GM23338 (cell line): ENCODE measurements around the gene AKAP13. TPM values are rescaled to one million over a fixed set of nuclear protein-coding genes. Genes with fewer than 3 reads are reported as not detected.

Source experiments
- ATAC-seq: fragments of 200-7000 bp; cut with Tn5 transposase; 3 replicates; pipeline ENCODE4 v1.9.1; 2020
- DNase-seq: peaks from one replicate; pipeline ENCODE4 v3.0.0-alpha.2; 2015; ENCODE audit warnings: low spot score
- H2AFZ ChIP-seq: fragments of 200-600 bp; sonication (generic); 2 replicates; pipeline ENCODE4 v1.8.0; 2016; ENCODE audit warnings: antibody characterized with exemption, mild to moderate bottlenecking, moderate library complexity
- H3F3A ChIP-seq: fragments of 200-600 bp; sonication (generic); replicated peaks from 2 replicates; pipeline ENCODE4 v1.8.0; 2017; ENCODE audit warnings: antibody characterized with exemption, mixed run types, low read depth
- H3K27ac ChIP-seq: fragments of 200-600 bp; sonication (generic); 2 replicates; pipeline ENCODE4 v1.6.1; 2016; ENCODE audit warnings: low read depth
- H3K27me3 ChIP-seq: fragments of 200-600 bp; sonication (generic); 2 replicates; pipeline ENCODE4 v1.8.0; 2016; ENCODE audit warnings: mild to moderate bottlenecking, mixed run types, moderate library complexity; ENCODE audit not compliant: insufficient read depth
- H3K36me3 ChIP-seq: fragments of 200-600 bp; sonication (generic); 2 replicates; pipeline ENCODE4 v1.8.0; 2016; ENCODE audit warnings: mild to moderate bottlenecking; ENCODE audit not compliant: insufficient read depth
- H3K4me1 ChIP-seq: fragments of 200-600 bp; sonication (generic); 2 replicates; pipeline ENCODE4 v1.8.0; 2016; ENCODE audit warnings: mild to moderate bottlenecking, moderate library complexity; ENCODE audit not compliant: insufficient read depth
- H3K4me2 ChIP-seq: fragments of 200-600 bp; sonication (generic); 2 replicates; pipeline ENCODE4 v1.7.1; 2017; ENCODE audit warnings: mixed run types
- H3K4me3 ChIP-seq: fragments of 200-600 bp; sonication (generic); 2 replicates; pipeline ENCODE4 v1.6.1; 2016; ENCODE audit warnings: mixed run types
- H3K79me2 ChIP-seq: fragments of 200-600 bp; sonication (generic); replicated peaks from 2 replicates; pipeline ENCODE4 v1.8.0; 2017; ENCODE audit warnings: mild to moderate bottlenecking; ENCODE audit not compliant: insufficient read depth
- H3K9me2 ChIP-seq: fragments of 200-600 bp; sonication (generic); 2 replicates; pipeline ENCODE4 v1.8.0; 2017; ENCODE audit not compliant: insufficient read depth
- H4K20me1 ChIP-seq: fragments of 200-600 bp; sonication (generic); replicated peaks from 2 replicates; pipeline ENCODE4 v1.8.0; 2017; ENCODE audit warnings: mild to moderate bottlenecking; ENCODE audit not compliant: insufficient read depth
- H3K27ac Mint-ChIP-seq: 2 replicates; pipeline ENCODE4 v1.8.0; 2020; ENCODE audit warnings: inconsistent platforms, mild to moderate bottlenecking, moderate library complexity, mixed read lengths
- H3K27me3 Mint-ChIP-seq: 3 replicates; pipeline ENCODE4 v1.8.0; 2022; ENCODE audit warnings: low read depth, mild to moderate bottlenecking, moderate library complexity, mixed read lengths, inconsistent platforms; ENCODE audit not compliant: insufficient read depth, poor library complexity
- H3K36me3 Mint-ChIP-seq: 3 replicates; pipeline ENCODE4 v1.8.0; 2021; ENCODE audit warnings: low read depth, mild to moderate bottlenecking, inconsistent platforms, moderate library complexity, mixed read lengths
- H3K4me1 Mint-ChIP-seq: 3 replicates; pipeline ENCODE4 v1.8.0; 2020; ENCODE audit warnings: mild to moderate bottlenecking, inconsistent platforms, mixed read lengths
- H3K4me3 Mint-ChIP-seq: 3 replicates; pipeline ENCODE4 v1.8.0; 2021; ENCODE audit warnings: moderate library complexity, mild to moderate bottlenecking, inconsistent platforms, mixed read lengths
- H3K9me3 Mint-ChIP-seq: 3 replicates; pipeline ENCODE4 v1.8.0; 2020; ENCODE audit warnings: moderate library complexity, mild to moderate bottlenecking, inconsistent platforms, mixed read lengths
- CTCF ChIP-seq, 2 experiments: fragments of 200-600 bp in 1 of 2; sonication (generic) in 1 of 2; conservative IDR thresholded peaks; 2 replicates each; pipeline versions ENCODE4 v1.5.1 to v1.6.1; 2016 to 2017; ENCODE audit warnings: antibody characterized with exemption in 2 of 2, low read depth in 2 of 2, mild to moderate bottlenecking in 2 of 2, moderate library complexity in 1 of 2
- EZH2 ChIP-seq: fragments of 200-600 bp; sonication (generic); IDR thresholded peaks from one replicate; pipeline ENCODE4 v1.8.0; 2017; ENCODE audit warnings: antibody characterized with exemption, mild to moderate bottlenecking, low read depth; ENCODE audit not compliant: unreplicated experiment
- EZH2phosphoT487 ChIP-seq: fragments of 200-600 bp; sonication (generic); IDR thresholded peaks from one replicate; pipeline ENCODE4 v1.8.1; 2018; ENCODE audit warnings: antibody characterized with exemption; ENCODE audit not compliant: unreplicated experiment
- POLR2AphosphoS5 ChIP-seq: IDR thresholded peaks from 2 replicates; pipeline ENCODE4 v1.6.1; 2016; ENCODE audit warnings: antibody characterized with exemption, low read depth
- ZNF462 ChIP-seq: fragments of 250-450 bp; sonication (Bioruptor Pico); IDR thresholded peaks from 2 replicates; pipeline ENCODE4 v1.5.0; 2020; ENCODE audit warnings: mild to moderate bottlenecking, moderate library complexity
- polyA plus RNA-seq: library from polyadenylated mRNA; unstranded; fragments of >200 nt; fragmentation: Nextera tagmentation; extraction: Ambion mirVana; gene quantifications from 2 replicates; pipeline ENCODE4 v1.2.1, GENCODE V29; 2016
- total RNA-seq: library from RNA; depleted of rRNA; stranded (reverse); fragments of >200 nt; shearing (Covaris generic); gene quantifications from 2 replicates; pipeline ENCODE4 v1.2.3, GENCODE V29; 2014
- TF ChIP-seq, protein P1 (sequence below): IDR thresholded peaks from 2 replicates; pipeline ENCODE4 v1.6.1; 2016; ENCODE audit warnings: antibody characterized with exemption

AKAP13 gene
- total and polyA plus RNA-seq, 2 experiments from 2014 or later, result 46.2 to 60.7 TPM

- Histone ChIP-seq H3K4me1 (peaks cover 42% of the 10 kb centered on the region), H3K4me3 (no peak overlapping the region), H3F3A (no peaks in the 10 kb centered on the region), H3K79me2 (peaks cover 90% of the 10 kb centered on the region), H3K27ac (no peak overlapping the region), H3K9me2 (no peaks in the 10 kb centered on the region), H3K27me3 (no peaks in the 10 kb centered on the region), H3K36me3 (no peaks in the 10 kb centered on the region), H3K4me2 (no peak overlapping the region), H2AFZ (no peak overlapping the region), H4K20me1 (no peaks in the 10 kb centered on the region; the same call in 1 of the 2 replicates)
- TF ChIP-seq, protein P1, sequence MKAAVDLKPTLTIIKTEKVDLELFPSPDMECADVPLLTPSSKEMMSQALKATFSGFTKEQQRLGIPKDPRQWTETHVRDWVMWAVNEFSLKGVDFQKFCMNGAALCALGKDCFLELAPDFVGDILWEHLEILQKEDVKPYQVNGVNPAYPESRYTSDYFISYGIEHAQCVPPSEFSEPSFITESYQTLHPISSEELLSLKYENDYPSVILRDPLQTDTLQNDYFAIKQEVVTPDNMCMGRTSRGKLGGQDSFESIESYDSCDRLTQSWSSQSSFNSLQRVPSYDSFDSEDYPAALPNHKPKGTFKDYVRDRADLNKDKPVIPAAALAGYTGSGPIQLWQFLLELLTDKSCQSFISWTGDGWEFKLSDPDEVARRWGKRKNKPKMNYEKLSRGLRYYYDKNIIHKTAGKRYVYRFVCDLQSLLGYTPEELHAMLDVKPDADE, result no peak
- no peak for TF ChIP-seq POLR2AphosphoS5
- TF ChIP-seq CTCF (conservative IDR thresholded peaks at IDR 0.05; ENCODE audit: low read depth in 2 of 2), result no peak
- Mint-ChIP-seq H3K27me3 (peaks cover 2% of the 10 kb centered on the region), H3K27ac (peak overlapping the region; percentile 28), H3K4me1 (peaks cover 44% of the 10 kb centered on the region), H3K4me3 (no peak overlapping the region), H3K9me3 (no peaks in the 10 kb centered on the region), H3K36me3 (no peaks in the 10 kb centered on the region)
- ATAC-seq, result no peak
- no peak for DNase-seq
These were observed 134.0 kb downstream of the AKAP13 start for GRCh38 chr15:85514413-85514812.

- H3K27me3 Mint-ChIP-seq, result peaks cover 2% of the 10 kb centered on the region
- DNase-seq, result no peak
- Histone ChIP-seq H2AFZ (no peak overlapping the region), H3K4me2 (0 out of 2 replicates have a peak overlapping the region, but pooled peaks have one; percentile 16), H3K27me3 (no peaks in the 10 kb centered on the region), H4K20me1 (no peaks in the 10 kb centered on the region; the same call in 1 of the 2 replicates), H3K36me3 (no peaks in the 10 kb centered on the region), H3K79me2 (peaks cover 88% of the 10 kb centered on the region), H3K27ac (no peak overlapping the region), H3K4me1 (peaks cover 44% of the 10 kb centered on the region), H3K9me2 (no peaks in the 10 kb centered on the region), H3F3A (no peaks in the 10 kb centered on the region), H3K4me3 (no peak overlapping the region)
- peaks cover 40% of the 10 kb centered on the region for H3K4me1 Mint-ChIP-seq
- H3K4me3 Mint-ChIP-seq, result no peak overlapping the region
- no peaks in the 10 kb centered on the region for H3K9me3 Mint-ChIP-seq
- no peak for ATAC-seq
- TF ChIP-seq ZNF462 (CRISPR knock-in tag), result no peak
- TF ChIP-seq EZH2, result no peak
- TF ChIP-seq POLR2AphosphoS5, result no peak
- TF ChIP-seq EZH2phosphoT487, result no peak
- H3K36me3 Mint-ChIP-seq, result no peaks in the 10 kb centered on the region
- peak overlapping the region; percentile 81 for H3K27ac Mint-ChIP-seq
These were observed 134.8 kb downstream of the AKAP13 start for GRCh38 chr15:85515212-85515611.
